ENCODE data around the gene ALDH9A1.
"Not testable (repeated sequence)": the region's sequence is repeated elsewhere in the genome, so short reads cannot be mapped to it uniquely, and the experiment has no call there.

ALDH9A1 gene

GRCh38 chr1:165686121-165686970, 12.0 kb downstream of the ALDH9A1 start:
- no peak for DNase-seq

- DNase-seq: no peak
Measured at GRCh38 chr1:165683848-165684485, 14.4 kb downstream of the ALDH9A1 start.

GRCh38 chr1:165680773-165681172, 17.6 kb downstream of the ALDH9A1 start:
- not testable (repeated sequence) for DNase-seq

- no peak for DNase-seq
Measured at GRCh38 chr1:165680303-165680702, 18.1 kb downstream of the ALDH9A1 start.

GRCh38 chr1:165679282-165680036, 18.9 kb downstream of the ALDH9A1 start:
- DNase-seq: no peak

GRCh38 chr1:165678509-165678908, 19.9 kb downstream of the ALDH9A1 start:
- DNase-seq: no peak

- DNase-seq: no peak
Measured at GRCh38 chr1:165675794-165676193, 22.6 kb downstream of the ALDH9A1 start.

GRCh38 chr1:165674599-165674998, 23.8 kb downstream of the ALDH9A1 start:
- DNase-seq: no peak

GRCh38 chr1:165671526-165671925, 26.8 kb downstream of the ALDH9A1 start:
- no peak for DNase-seq

GRCh38 chr1:165668184-165668583, 30.2 kb downstream of the ALDH9A1 start:
- DNase-seq: no peak

GRCh38 chr1:165666152-165666825, 32.1 kb downstream of the ALDH9A1 start:
- peak; percentile 39 for DNase-seq

- no peak for DNase-seq
Measured at GRCh38 chr1:165662186-165662585, 36.2 kb downstream of the ALDH9A1 start.

- no peak for DNase-seq
Measured at GRCh38 chr1:165661703-165662102, 36.7 kb downstream of the ALDH9A1 start.

- DNase-seq: peak; percentile 11
Measured at GRCh38 chr1:165659581-165659895, 38.8 kb downstream of the ALDH9A1 start.

GRCh38 chr1:165658766-165659580, 39.4 kb downstream of the ALDH9A1 start:
- DNase-seq: not testable (repeated sequence)

- DNase-seq: no peak
Measured at GRCh38 chr1:165650981-165651625, 47.3 kb downstream of the ALDH9A1 start.

GRCh38 chr1:165648919-165649572, 49.3 kb downstream of the ALDH9A1 start:
- no peak for DNase-seq

- DNase-seq: no peak
Measured at GRCh38 chr1:165647970-165648369, 50.4 kb downstream of the ALDH9A1 start.

- DNase-seq: no peak
Measured at GRCh38 chr1:165647517-165647916, 50.8 kb downstream of the ALDH9A1 start.

GRCh38 chr1:165645654-165646366, 52.6 kb downstream of the ALDH9A1 start:
- no peak for DNase-seq
